ENCODE data around the gene PPP1R37.

PPP1R37 gene

GRCh38 chr19:45172173-45172572 lies 79.2 kb downstream of the PPP1R37 start:
- no peak overlapping the region for H2AFZ ChIP-seq (ENCODE audit: low read depth)
- no peak overlapping the region for H3K4me3 ChIP-seq (IDR thresholded peaks at IDR 0.05; ENCODE audit: insufficient read depth, low read depth, low read length)
- no peak overlapping the region for H3K9ac ChIP-seq
- no peak for TF ChIP-seq CTCF (conservative IDR thresholded peaks at IDR 0.05; ENCODE audit: low read depth, low read length)
- no peaks in the 10 kb centered on the region for H3K36me3 ChIP-seq (ENCODE audit: insufficient read depth)
- H3K4me2 ChIP-seq = no peak overlapping the region
- H3K27me3 ChIP-seq (ENCODE audit: insufficient read depth, low read depth) = no peaks in the 10 kb centered on the region
- peaks cover 14% of the 10 kb centered on the region for H3K4me1 ChIP-seq (ENCODE audit: low read depth, poor library complexity, severe bottlenecking)
- H4K20me1 ChIP-seq (ENCODE audit: insufficient read depth) = no peaks in the 10 kb centered on the region
- peaks cover 12% of the 10 kb centered on the region; the same call in 1 of the 2 replicates for H3K79me2 ChIP-seq (ENCODE audit: insufficient read depth, low read depth)
- no peak overlapping the region for H3K27ac ChIP-seq

- H3K4me2 ChIP-seq = no peak overlapping the region
- no peak overlapping the region for H3K9ac ChIP-seq
Measured at GRCh38 chr19:45172611-45173208, 79.7 kb downstream of the PPP1R37 start.

DNA sequence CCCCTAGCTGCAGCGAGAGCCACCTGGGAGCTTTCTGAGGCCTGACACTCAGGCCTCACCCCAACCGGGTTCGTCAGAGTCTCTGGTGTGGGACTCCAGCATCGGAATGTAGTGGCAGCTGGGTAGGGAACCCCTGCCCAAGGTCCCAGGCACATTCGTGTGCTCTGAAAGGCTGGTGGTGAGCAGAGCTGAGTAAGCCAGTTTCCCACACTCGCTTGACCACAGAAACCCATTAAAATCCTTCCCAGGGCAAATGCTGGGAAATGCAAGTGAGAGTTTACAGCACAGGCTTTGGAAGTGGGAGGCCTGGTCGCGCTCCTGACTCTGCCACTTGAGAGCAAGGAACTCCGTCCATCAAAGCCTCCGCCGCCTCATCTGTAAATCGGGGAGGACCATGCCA lies 80.8 kb downstream of the PPP1R37 start:
- Histone ChIP-seq H3K9ac (no peak overlapping the region), H3K36me3 (ENCODE audit: insufficient read depth) (no peaks in the 10 kb centered on the region), H2AFZ (ENCODE audit: low read depth) (no peak overlapping the region), H3K79me2 (ENCODE audit: insufficient read depth, low read depth) (peaks cover 16% of the 10 kb centered on the region; the same call in 1 of the 2 replicates), H3K27me3 (ENCODE audit: insufficient read depth, low read depth) (no peaks in the 10 kb centered on the region), H3K27ac (no peak overlapping the region), H3K4me2 (no peak overlapping the region), H3K4me3 (IDR thresholded peaks at IDR 0.05; ENCODE audit: insufficient read depth, low read depth, low read length) (no peak overlapping the region), H3K4me1 (ENCODE audit: low read depth, poor library complexity, severe bottlenecking) (peaks cover 17% of the 10 kb centered on the region), H4K20me1 (ENCODE audit: insufficient read depth) (no peaks in the 10 kb centered on the region)
- TF ChIP-seq CTCF (conservative IDR thresholded peaks at IDR 0.05; ENCODE audit: low read depth, low read length) = no peak

More at GRCh38 chr19:45172611-45173208, 79.7 kb downstream of the PPP1R37 start:
- TF ChIP-seq CTCF (conservative IDR thresholded peaks at IDR 0.05; ENCODE audit: low read depth, low read length) = no peak
- H4K20me1 ChIP-seq (ENCODE audit: insufficient read depth) = no peaks in the 10 kb centered on the region
- H3K79me2 ChIP-seq (ENCODE audit: insufficient read depth, low read depth) = peaks cover 16% of the 10 kb centered on the region; the same call in 1 of the 2 replicates
- no peaks in the 10 kb centered on the region for H3K27me3 ChIP-seq (ENCODE audit: insufficient read depth, low read depth)
- H3K27ac ChIP-seq = no peak overlapping the region
- peaks cover 17% of the 10 kb centered on the region for H3K4me1 ChIP-seq (ENCODE audit: low read depth, poor library complexity, severe bottlenecking)
- no peak overlapping the region for H3K4me3 ChIP-seq (IDR thresholded peaks at IDR 0.05; ENCODE audit: insufficient read depth, low read depth, low read length)
- no peaks in the 10 kb centered on the region for H3K36me3 ChIP-seq (ENCODE audit: insufficient read depth)
- H2AFZ ChIP-seq (ENCODE audit: low read depth) = no peak overlapping the region

GRCh38 chr19:45175515-45176345 lies 82.8 kb downstream of the PPP1R37 start:
- Histone ChIP-seq H3K27ac (no peak overlapping the region), H3K4me2 (no peak overlapping the region)

More at GRCh38 chr19:45175515-45176345, 82.8 kb downstream of the PPP1R37 start:
- TF ChIP-seq CTCF (conservative IDR thresholded peaks at IDR 0.05; ENCODE audit: low read depth, low read length) = no peak
- Histone ChIP-seq H3K4me1 (ENCODE audit: low read depth, poor library complexity, severe bottlenecking) (peaks cover 27% of the 10 kb centered on the region), H4K20me1 (ENCODE audit: insufficient read depth) (no peaks in the 10 kb centered on the region), H3K9ac (no peak overlapping the region), H3K36me3 (ENCODE audit: insufficient read depth) (no peaks in the 10 kb centered on the region), H3K79me2 (ENCODE audit: insufficient read depth, low read depth) (peaks cover 27% of the 10 kb centered on the region; the same call in 1 of the 2 replicates), H3K27me3 (ENCODE audit: insufficient read depth, low read depth) (no peaks in the 10 kb centered on the region), H3K4me3 (IDR thresholded peaks at IDR 0.05; ENCODE audit: insufficient read depth, low read depth, low read length) (no peak overlapping the region), H2AFZ (ENCODE audit: low read depth) (no peak overlapping the region)

All from KMS-11 (cell line).